Transverse colon (tissue), 4 donors: ENCODE results near the gene PLXNA2.

Experiments used
- EP300 ChIP-seq: sonication (generic); formaldehyde crosslinking; IDR thresholded peaks from one replicate; pipeline ENCODE4 v1.6.1; 2017; ENCODE audit warnings: antibody characterized with exemption, low read depth
- POLR2A ChIP-seq: fragments of 450-650 bp; IDR thresholded peaks from one replicate; pipeline ENCODE4 v1.6.1; 2016; ENCODE audit warnings: antibody characterized with exemption, mild to moderate bottlenecking, moderate library complexity
- POLR2AphosphoS5 ChIP-seq, 3 donors: sonication (generic); formaldehyde crosslinking; IDR thresholded peaks; one replicate each; pipeline ENCODE4 v1.6.1; 2016; ENCODE audit warnings: antibody characterized with exemption in 3 of 3
- TF ChIP-seq, protein P1 (sequence below), 5 experiments: fragments of 200-600 bp in 3 of 5; fragments of 450-650 bp in 2 of 5; sonication (generic) in 3 of 5; IDR thresholded peaks; 1 replicate in 2 of 5; 2 replicates in 3 of 5; pipeline ENCODE4 v1.5.1; 2016 to 2017; ENCODE audit warnings: antibody characterized with exemption in 5 of 5, inconsistent platforms in 3 of 5, mild to moderate bottlenecking in 2 of 5, moderate library complexity in 1 of 5

DNA sequence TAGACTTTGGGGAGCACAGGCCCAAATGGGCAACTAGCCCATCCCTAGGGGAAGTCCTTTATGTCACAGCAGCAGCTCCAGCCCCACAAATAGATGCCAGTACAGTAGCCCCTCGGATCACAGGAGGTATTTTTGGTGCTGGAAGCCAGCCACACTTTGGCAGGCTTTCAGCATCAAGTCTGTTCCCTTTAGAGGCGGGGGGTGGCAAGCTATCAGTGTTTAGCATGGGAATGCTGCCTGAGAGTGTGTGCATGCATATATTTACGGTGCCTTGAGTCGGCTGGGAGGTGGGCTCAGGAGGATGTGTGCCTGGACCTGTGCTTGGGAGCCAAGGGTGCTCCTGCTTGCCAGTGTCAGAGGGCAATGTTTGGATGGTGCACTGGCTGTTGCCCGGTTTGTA lies 3.5 kb upstream of the PLXNA2 start:
- TF ChIP-seq, protein P1, sequence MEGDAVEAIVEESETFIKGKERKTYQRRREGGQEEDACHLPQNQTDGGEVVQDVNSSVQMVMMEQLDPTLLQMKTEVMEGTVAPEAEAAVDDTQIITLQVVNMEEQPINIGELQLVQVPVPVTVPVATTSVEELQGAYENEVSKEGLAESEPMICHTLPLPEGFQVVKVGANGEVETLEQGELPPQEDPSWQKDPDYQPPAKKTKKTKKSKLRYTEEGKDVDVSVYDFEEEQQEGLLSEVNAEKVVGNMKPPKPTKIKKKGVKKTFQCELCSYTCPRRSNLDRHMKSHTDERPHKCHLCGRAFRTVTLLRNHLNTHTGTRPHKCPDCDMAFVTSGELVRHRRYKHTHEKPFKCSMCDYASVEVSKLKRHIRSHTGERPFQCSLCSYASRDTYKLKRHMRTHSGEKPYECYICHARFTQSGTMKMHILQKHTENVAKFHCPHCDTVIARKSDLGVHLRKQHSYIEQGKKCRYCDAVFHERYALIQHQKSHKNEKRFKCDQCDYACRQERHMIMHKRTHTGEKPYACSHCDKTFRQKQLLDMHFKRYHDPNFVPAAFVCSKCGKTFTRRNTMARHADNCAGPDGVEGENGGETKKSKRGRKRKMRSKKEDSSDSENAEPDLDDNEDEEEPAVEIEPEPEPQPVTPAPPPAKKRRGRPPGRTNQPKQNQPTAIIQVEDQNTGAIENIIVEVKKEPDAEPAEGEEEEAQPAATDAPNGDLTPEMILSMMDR (IDR thresholded peaks at IDR 0.05) = no peak
- TF ChIP-seq EP300 (no peak), POLR2AphosphoS5 (IDR thresholded peaks at IDR 0.05) (no peak), POLR2A (no peak)
